ENCODE results near the gene TRAIP.

GRCh38 chr3:49864505-49864904 is 8.1 kb upstream of the TRAIP start:
- TF ChIP-seq EZH2phosphoT487 (IDR thresholded peaks at IDR 0.05; ENCODE audit: low read depth, severe bottlenecking, unreplicated experiment) (no peak), CTCF (IDR thresholded peaks at IDR 0.05; ENCODE audit: poor library complexity) (no peak)
